Activated gamma-delta T cell treated with anti-CD3 and anti-CD28 coated beads, Interleukin-2, amount 50 U/mL, for 16 hours (primary cell): ENCODE measurements around the gene HMX3.
A peak's percentile ranks its signal among the peaks of the same experiment; 100 is the strongest.

Experiments
- DNase-seq: peaks from one replicate; pipeline ENCODE4 v3.0.0-alpha.2; 2020; ENCODE audit warnings: low read depth

The HMX3 gene

GRCh38 chr10:123135415-123136141 is at the start of gene HMX3:
HMX3 (plus strand) TSS chr10:123135970; CDS start chr10:123136051, 81 bp downstream.
- no peak for DNase-seq

- no peak for DNase-seq
Measured at GRCh38 chr10:123086281-123086680, 49.5 kb upstream of the HMX3 start.

GRCh38 chr10:123087348-123087747 is 48.4 kb upstream of the HMX3 start:
- DNase-seq: no peak

- DNase-seq: no peak
Measured at GRCh38 chr10:123087786-123088185, 48.0 kb upstream of the HMX3 start.

- no peak for DNase-seq
Measured at GRCh38 chr10:123092635-123093414, 42.9 kb upstream of the HMX3 start.

GRCh38 chr10:123093489-123093888 is 42.3 kb upstream of the HMX3 start:
- DNase-seq: no peak

GRCh38 chr10:123096452-123096851 is 39.3 kb upstream of the HMX3 start:
- DNase-seq: no peak

GRCh38 chr10:123097039-123097438 is 38.7 kb upstream of the HMX3 start:
- no peak for DNase-seq

GRCh38 chr10:123100030-123100762 is 35.6 kb upstream of the HMX3 start:
- DNase-seq: no peak

GRCh38 chr10:123101872-123102271 is 33.9 kb upstream of the HMX3 start:
- no peak for DNase-seq

GRCh38 chr10:123102673-123103072 is 33.1 kb upstream of the HMX3 start:
- DNase-seq: no peak

GRCh38 chr10:123103944-123104343 is 31.8 kb upstream of the HMX3 start:
- DNase-seq: no peak

GRCh38 chr10:123109466-123109865 is 26.3 kb upstream of the HMX3 start:
- DNase-seq: no peak

- no peak for DNase-seq
Measured at GRCh38 chr10:123117644-123118417, 17.9 kb upstream of the HMX3 start.

- no peak for DNase-seq
Measured at GRCh38 chr10:123119081-123119480, 16.7 kb upstream of the HMX3 start.

- DNase-seq: no peak
Measured at GRCh38 chr10:123126246-123126645, 9.5 kb upstream of the HMX3 start.

GRCh38 chr10:123129618-123130271 is 6.0 kb upstream of the HMX3 start:
- no peak for DNase-seq

GRCh38 chr10:123132576-123133477 is 2.9 kb upstream of the HMX3 start:
- peak; percentile 78 for DNase-seq

GRCh38 chr10:123133541-123134342 is 2.0 kb upstream of the HMX3 start:
- DNase-seq: no peak
